GM21619 (cell line): ENCODE data around the gene YBX2.
A peak's percentile ranks its signal among the peaks of the same experiment; 100 is the strongest.
"Not testable (repeated sequence)": the region's sequence is repeated elsewhere in the genome, so short reads cannot be mapped to it uniquely, and the experiment has no call there.

Experiments
- ATAC-seq: cut with Tn5 transposase; IDR thresholded peaks from one replicate; pipeline ENCODE4 v1.9.1; 2021; ENCODE audit not compliant: unreplicated experiment

The YBX2 gene

DNA sequence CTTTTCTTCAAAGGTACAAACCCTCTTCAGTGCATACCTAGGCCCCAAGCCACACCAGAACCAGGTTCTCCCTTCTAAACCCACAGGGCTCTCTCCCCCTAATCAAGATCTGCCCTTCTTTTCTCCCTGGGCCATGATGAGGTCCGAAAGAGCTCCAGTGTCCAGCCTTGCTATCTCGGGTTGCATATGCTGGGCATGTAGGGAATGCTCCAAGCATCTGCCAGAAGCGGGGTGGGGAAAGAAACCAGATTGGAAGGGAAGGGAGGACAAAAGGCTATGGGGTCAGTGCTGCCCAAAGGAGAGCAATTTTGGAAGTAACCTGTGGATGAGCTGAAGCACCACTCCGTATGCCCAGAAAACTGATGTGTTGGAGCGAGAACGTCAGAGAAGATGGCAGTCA lies 45.2 kb downstream of the YBX2 start:
- no peak for ATAC-seq

DNA sequence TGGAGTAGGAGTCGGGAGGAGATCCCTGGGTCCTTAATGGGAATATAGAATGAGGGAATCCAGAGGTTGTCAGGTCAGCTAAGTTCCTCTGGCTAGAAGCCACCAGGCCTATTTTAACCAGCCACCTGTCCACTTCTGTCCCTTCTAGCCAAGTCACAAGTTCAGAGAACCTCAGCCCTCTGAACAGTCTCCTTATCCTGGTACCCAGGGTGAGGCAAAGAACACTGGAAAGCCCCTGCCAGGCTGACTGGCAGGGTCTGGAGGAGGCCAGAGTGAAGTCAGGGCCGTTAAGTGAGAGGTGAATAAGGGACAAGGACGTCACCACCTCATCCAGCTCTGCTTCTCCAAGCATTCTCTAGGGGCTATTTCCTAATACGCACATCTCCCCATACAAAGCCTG lies 45.6 kb downstream of the YBX2 start:
- no peak for ATAC-seq

DNA sequence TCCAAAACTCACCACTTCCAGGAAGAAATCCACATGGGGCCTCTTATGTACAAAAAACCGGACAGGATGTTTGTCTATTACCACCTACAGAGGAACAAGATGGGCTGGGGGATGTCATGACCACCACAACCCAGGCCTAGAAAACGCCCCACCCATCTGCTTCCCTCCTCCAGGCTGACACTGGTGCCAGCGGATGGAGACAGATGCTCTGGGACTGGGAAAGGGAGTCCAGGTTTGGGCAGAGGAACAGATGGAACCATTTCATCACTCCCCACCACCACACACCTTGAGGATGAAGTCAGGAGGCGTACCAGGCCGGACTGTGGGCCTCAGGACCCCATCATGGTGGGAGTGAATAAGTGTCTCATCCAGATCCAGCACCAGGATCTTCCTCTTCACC lies 47.7 kb downstream of the YBX2 start:
- no peak for ATAC-seq

DNA sequence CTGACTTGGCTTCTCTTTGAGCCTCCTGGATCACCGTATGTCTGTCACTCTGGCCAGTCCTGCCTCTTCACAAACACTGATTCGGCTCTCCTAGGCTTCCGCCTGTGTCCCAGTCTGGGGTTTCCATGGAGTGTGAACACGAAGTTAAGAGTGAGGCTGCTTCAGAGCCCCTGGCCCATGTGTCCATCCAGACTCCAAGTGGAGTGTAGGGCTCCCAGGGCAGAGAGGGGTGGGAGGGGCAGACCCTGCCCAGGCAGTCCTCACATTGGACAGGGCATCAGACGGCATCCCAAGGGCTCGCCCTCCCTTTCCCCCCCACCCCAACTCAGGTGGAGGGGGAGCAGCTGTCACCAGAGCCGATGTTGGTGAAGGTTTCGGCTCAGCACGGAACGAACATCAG lies 50.6 kb downstream of the YBX2 start:
- ATAC-seq, result not testable (repeated sequence)

DNA sequence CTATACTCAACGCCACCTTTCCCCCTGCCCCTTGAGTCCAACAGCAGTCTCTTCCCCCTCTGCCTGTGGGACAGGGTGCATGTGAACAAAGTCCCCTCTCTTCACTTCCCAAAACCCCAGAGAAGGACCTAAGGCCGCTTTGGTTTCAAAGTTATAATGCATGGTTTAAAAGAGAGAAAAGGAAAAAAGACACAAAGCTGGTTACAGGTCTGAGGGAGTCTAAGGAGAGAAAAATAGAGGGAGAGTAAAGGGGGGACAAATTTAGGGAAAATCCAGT lies 51.0 kb downstream of the YBX2 start:
- no peak for ATAC-seq

DNA sequence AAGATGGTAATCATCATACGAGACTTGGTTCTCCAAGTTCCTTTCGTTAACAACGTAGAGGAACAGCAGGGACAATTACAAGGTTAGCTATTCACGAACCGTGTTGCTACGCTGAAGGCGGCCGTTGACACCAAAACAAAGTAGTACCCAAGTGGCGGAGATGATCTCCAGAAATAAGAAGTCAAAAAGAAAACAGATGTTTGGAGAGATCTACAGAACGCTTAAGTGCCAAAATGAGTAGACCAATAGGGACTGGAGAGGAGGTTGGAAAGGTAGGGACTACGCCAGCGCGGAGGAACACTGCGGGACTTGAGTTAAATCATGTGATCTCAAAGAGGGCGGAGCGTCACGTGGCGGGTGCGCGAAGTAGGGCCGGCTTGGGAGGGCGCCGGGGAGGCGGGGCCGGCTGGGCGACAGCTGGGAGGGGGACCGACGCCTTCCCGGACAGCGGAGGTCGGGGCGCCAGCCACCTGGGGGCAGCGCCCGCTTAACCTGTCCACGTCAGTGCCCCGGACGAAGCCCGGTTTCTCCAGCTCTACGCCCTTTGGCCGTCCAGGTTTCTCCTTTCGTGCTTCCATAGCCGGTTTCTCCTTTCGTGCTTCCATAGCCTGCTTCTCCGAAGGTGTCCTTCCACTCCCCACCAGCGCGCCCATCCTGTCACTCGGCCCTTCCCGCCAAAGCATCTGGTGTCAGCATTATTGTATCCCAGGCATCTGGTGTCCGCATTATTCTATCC lies 51.6 kb downstream of the YBX2 start:
- ATAC-seq, result peak; percentile 33

DNA sequence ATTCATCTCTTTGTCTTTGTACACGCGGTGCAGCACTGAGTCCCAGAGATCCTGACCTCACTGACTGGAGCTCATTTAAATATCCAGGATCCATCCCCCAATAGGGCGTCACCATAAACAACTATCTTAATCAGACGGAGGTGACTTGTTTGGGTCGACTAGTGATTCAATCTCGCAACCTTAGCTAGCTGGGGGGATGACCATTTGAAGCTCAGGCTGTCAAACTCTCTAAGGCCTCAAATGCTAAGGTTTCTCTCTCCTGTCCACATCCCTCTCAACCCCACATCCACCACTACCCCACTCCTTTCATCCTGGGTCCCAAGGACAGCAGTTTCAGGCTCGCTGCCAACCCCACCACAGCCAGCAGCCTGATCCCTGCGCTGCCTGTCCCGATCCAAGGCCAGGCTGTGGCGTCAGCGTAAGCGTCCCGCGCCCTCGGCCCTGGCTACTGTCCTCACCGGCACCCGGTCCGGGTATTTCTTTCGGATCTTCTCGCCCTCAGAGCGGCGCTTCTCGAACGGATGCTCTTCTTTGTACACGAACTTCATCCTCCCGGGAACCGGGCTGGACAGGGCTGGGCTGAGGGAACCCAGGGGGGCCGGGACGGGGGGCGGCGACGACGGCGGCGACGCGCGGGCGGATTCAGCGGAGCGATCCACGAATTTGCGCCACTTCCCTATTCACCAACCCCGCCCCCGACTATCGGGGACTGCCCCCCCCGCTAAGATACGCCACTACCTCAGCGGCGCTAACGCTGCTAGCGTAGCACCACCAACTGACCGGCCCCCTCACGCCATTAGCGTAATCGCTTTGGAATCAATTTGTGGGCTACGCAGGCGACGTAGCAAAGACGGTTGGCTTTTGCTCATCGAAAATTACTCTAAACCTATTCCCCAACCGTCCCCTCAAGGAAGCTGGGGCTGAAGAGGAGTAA lies 52.4 kb downstream of the YBX2 start, which contains the start of gene GABARAP:
Gene GABARAP, minus strand, starts transcription at position 667 of the 934 bp plus-strand sequence. Its CDS starts 119 bp downstream, at position 548.
- ATAC-seq, result peak; percentile 29

DNA sequence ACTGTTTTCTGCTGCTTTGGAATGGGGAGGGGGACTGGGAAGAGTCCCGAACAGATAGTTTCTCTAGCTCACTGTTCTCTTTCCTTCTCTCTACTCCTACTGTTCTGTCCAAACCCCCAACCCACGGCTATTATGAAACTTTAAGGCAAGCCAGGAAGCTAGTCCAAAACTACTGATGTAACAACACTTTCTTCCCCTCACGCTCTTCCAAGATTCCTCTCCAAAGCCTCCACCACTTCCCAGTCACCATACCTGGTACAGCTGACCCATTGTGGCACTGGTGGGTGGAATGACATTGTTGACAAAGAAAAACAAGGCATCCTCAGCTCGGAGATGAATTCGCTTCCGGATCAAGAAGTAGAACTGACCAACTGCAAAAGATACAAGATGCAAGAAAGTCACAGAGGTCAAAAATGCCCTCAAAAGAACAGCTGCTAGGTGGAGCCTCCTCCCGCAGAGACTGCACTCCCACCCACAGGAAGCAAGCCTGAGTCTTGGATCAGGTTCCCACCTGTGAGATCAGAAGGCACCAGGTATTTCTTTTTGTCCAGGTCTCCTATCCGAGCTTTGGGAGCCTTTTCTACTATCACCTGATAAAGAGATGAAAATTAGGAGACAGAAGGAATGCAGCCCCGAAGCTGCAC lies 53.2 kb downstream of the YBX2 start:
- no peak for ATAC-seq

DNA sequence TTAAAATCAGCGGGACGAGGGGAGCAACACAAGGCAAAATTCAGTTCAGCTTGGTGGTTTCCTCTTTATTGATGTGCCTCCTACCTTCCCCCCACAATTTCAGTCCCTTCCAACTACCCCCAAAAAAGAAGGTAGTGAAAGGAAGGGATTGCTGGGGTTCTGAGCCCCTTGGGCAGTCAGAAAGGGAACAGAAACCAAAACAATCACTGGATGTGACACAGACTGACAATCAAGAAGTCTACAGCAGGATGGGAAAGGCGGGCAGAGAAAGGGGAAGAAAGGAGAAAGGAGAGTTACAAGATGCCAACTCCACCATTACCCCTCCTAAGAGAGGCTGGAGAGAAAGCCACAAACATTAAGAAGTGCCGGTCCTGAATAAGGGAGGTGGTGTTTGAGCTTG lies 54.1 kb downstream of the YBX2 start:
- ATAC-seq, result no peak

DNA sequence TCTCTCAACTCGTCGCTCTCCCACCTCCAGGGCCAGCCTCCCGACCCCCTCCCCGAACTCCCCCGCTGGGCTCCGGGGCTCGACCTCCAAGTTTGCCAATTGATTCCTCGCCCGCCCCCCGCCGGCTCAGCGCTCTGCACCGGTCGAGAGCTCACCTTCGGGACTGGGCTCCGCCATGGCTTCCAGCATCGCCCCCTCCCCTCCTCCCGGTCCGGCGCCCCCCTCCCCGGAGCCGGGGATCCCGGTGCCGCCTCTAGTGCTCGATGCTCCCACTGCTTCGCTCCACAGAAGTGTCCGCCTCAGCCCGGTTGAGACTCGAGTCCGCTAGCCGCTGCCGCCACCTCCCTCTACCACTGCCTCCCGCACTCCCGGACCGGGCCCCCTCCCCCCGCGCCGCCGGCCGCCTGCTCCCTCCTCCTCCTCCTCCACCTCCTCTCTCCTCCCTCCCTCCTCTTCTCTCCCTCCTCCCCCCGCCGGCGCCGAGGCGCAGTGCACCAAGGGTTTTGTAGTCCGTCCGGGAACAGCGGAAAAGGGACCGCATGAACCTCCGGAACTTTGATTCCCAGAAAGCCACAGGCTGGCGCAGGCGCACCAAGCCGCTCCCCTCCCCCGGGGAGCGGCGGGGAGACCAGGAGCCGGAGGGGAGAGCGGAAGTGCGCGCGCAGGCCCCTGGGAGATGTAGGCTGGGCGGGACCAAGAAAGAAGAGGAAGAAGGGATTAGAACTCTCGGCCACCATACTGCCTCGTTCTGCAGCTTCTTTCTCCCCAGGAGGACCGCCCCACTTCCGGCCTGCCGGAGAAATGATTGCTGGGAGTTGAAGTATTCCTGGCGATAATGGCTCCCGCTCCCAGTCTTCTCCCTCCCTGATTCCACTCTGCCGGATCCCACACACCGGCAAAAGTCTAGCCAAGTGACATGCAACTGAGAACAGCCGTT lies 55.1 kb downstream of the YBX2 start, which contains the start of gene PHF23:
Gene PHF23, minus strand, starts transcription at position 367 of the 937 bp plus-strand sequence. Its CDS starts 178 bp downstream, at position 189.
- ATAC-seq, result peak; percentile 41

DNA sequence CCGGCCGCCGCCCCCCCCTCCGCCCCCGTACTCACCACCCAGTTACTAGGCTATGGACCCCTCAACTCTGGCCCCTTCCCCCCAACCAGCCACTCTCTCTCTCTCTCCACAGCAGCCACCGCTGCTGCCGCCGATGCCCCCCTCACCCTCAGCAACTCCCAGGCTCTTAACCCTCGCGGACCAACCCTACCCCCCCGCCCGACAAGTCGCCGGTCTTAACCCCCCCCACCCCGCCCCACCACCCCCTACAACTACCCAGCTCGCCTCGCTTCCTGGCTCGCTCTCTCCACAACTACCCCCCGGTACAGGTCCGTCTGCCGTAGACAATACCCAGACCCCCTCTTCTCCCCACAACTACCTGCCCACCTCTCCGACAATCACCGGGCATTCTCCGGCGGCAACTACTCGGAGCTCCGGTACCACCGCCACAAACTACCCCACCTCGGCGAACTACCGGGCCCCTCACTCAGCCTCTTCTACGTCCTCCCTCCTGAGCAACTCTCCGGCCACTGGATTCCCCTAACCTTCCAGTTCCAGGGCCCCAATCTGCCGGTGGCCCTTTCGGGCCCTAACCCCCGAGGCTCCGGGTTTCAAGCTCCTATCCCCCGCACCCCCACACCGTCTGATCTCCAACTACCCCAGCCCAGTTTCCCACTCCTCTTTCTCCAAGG lies 55.9 kb downstream of the YBX2 start:
- ATAC-seq, result no peak
